Stimulated activated CD8-positive, alpha-beta memory T cell treated with anti-CD3 and anti-CD28 coated beads, Interleukin-12 subunit alpha, Interleukin-12 subunit beta, amount 100 ng/mL, for 1 hour (primary cell): Measurements from ENCODE around the gene SNTG2.
"Not testable (repeated sequence)": the region's sequence is repeated elsewhere in the genome, so short reads cannot be mapped to it uniquely, and the experiment has no call there.

ENCODE experiments used
- DNase-seq: peaks from one replicate; pipeline ENCODE4 v3.0.0-alpha.2; 2020; ENCODE audit warnings: low read depth

The SNTG2 gene

GRCh38 chr2:1192121-1192520 lies 241.5 kb downstream of the SNTG2 start:
- no peak for DNase-seq

DNA sequence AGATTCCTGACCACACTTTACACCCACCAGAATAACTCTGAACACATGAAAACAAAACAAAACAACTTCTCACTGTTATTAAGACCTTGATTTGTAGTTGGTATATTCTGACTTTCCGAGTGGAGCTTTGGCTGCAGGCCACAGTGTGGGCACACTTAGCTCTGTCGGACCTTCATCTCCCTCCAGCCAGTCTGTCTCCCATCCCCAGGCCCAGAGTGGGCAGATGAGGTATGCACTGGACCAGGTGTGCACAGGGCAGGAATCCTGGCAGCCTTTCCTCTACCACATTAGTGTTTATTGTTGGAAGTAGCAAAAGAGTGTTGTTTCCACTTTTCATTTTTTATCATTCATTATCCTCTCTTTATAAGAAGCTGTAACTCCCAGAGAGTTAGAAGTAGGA lies 243.2 kb downstream of the SNTG2 start:
- no peak for DNase-seq

- DNase-seq = no peak
These were observed 253.1 kb downstream of the SNTG2 start for GRCh38 chr2:1203772-1204171.

DNA sequence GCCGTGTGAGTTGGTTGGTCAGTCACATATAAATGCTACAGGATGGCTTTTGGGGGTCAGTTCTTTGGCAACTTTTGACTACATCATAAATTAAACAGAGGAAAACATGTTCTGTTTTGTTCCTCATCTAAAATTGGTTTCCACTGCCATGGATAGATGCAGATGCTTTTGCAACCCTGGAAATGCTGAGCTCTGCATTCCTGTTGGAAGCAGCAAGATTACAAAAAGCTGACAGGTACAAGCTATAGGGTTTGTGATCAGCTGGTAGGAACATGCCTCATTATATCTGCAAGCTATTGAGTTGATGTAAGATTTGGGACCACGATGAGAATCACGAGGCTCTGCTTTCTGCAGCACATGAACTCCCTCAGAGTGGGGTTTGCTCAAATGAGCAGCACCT lies 255.2 kb downstream of the SNTG2 start:
- DNase-seq = no peak

GRCh38 chr2:1207962-1208510 lies 257.4 kb downstream of the SNTG2 start:
- DNase-seq = no peak

DNA sequence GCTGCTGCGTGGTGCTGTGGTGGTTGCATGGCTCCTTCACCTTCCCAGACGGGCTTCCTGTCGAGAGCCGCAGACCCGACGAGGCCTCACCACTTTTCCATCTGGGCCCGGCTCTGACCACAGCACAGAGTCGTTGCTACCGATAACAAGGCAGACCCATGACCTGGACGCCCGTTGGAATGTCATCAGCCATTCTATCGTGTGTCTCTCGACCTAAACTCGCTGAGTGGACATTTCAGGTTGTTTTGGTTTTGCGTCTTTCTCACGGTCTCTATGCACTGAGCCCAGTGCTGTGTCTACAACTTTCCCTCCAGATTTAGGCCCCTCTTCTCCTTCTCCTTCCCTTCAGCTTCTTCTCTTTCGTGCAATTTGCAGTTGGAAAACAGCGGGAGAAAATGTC lies 257.9 kb downstream of the SNTG2 start:
- no peak for DNase-seq

- DNase-seq = no peak
These were observed 258.6 kb downstream of the SNTG2 start for GRCh38 chr2:1209246-1209645.

- no peak for DNase-seq
These were observed 259.1 kb downstream of the SNTG2 start for GRCh38 chr2:1209761-1210160.

- no peak for DNase-seq
These were observed 259.7 kb downstream of the SNTG2 start for GRCh38 chr2:1210352-1210751.

DNA sequence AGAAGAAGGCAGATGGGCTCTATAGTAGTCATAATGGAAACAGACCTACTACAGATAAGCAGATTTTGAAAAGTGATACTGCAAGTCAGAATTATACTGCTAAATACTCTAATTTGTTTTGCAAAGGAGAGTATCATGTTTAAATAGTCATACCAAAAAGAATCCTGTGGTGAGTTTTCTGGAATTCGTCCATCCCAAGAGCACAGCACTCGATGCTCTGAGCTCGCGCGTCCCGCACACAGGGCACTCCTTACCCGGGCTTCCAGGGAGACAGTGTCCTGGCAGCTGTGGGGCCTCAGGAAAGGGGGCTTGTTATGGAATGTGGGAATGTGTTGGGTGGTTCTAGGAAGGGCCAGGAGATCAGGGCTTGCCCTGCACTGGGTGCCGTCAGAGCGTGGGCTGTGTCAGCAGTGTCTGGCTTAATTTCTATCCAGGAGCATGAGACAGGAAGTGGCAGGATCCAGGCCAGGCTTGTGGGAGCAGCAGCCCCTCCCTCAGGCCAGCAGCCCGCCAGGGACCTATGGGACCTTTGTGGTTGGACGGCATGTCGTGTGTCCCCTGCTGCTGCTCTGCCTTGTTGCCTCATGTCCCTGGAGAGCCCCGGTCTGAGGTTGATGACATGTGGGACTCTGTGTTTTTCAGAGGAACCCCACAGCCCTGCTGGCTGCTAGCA lies 269.4 kb downstream of the SNTG2 start:
- DNase-seq = no peak

- DNase-seq = no peak
These were observed 271.4 kb downstream of the SNTG2 start for GRCh38 chr2:1222056-1222455.

DNA sequence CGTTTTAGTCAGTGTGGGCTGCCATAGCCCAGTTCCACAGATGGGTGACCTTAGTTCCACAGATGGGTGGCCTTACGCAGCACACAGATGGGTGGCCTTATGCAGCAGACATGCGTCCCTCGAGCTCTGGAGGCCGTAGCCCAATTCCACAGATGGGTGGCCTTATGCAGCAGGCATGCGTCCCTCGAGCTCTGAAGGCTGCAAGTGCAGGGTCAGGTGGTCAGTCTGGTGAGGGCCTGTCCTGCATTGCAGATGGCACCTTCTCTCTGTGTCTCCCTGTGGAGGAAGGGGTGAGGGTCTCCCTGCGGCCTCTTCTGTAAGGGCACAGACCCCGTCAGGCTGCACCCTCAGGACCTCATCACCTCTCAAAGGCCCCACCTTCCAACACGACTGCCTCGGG lies 273.1 kb downstream of the SNTG2 start:
- DNase-seq = no peak

DNA sequence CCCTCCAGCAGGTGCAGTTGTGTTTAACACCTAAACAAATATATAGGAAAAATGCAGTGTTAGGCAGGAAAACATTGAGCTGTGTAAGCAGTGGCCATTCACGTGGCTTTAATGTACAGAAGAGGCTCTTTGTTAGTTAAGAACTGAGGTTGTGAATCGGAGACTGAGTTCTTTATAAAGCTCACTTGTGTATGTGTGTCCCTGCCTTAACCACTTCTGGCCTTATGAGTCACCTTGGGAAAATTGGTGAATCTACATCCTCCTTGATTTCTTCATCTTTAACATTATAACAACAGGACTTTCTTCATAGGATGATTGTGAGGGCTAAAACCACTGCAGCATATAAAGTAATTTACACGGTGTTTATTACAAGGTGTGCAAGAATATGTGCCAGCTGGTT lies 274.3 kb downstream of the SNTG2 start:
- no peak for DNase-seq

DNA sequence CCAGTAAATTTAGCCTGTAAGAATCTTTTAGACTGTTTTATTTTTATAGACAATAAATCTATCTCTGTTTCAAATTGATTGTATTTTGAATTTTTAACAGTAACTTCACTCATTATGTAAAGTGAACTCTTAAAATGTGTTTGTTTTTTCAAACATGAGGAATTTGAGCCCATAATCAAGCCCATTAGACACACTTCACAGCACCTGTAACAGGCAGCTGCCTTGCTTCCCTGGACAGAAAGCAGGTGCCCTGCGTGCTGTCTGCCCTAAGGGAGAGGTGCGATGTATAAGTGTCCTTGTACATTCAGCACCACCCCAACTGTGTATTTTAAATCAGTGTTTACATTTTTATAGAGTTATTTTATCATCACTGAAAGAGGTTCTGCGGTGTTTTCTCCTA lies 276.1 kb downstream of the SNTG2 start:
- no peak for DNase-seq

DNA sequence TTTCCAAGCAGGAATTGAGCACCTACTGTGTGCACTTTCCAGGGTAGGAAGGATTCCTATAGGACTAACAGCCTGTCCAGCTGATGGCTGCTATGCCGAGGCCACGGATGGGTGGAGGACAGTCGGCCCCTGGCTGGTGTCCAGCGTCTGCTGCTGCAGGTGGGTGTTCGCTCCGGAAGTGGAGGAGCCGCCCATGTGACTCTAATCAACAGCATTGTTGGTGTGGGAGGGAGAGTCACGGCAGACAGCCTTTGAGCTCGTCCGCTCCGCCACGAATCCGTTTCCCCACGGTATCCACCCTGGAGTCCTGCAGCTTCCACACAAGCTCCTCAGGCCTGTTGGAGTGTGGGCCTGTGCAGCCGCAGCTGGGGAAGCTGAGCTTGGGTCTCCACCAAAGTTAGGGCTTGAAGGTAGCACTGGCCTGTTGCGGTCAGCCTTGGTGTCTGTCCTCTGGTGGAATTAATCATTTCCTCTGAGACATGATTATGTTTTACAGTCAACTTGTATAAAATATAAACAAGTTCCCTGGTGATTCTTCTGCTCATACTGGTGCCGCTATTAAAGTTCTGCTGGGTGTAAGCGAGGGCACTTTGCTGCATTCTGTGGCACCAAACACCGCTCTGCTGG lies 276.7 kb downstream of the SNTG2 start:
- DNase-seq = no peak

DNA sequence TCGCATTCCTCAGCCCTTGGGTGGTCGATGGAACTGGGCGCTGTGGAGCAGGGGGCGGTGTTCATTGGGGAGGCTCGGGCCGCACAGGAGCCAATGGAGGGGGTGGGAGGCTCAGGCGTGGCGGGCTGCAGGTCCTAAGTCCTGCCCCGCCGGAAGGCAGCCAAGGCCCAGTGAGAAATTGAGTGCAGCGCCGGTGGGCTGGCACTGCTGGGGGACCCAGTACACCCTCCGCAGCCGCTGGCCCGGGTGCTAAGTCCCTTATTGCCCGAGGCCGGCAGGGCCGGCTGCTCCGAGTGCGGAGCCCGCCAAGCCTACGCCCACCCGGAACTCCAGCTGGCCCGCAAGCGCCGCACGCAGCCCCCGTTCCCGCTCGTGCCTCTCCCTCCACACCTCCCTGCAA lies 278.9 kb downstream of the SNTG2 start:
- not testable (repeated sequence) for DNase-seq

DNA sequence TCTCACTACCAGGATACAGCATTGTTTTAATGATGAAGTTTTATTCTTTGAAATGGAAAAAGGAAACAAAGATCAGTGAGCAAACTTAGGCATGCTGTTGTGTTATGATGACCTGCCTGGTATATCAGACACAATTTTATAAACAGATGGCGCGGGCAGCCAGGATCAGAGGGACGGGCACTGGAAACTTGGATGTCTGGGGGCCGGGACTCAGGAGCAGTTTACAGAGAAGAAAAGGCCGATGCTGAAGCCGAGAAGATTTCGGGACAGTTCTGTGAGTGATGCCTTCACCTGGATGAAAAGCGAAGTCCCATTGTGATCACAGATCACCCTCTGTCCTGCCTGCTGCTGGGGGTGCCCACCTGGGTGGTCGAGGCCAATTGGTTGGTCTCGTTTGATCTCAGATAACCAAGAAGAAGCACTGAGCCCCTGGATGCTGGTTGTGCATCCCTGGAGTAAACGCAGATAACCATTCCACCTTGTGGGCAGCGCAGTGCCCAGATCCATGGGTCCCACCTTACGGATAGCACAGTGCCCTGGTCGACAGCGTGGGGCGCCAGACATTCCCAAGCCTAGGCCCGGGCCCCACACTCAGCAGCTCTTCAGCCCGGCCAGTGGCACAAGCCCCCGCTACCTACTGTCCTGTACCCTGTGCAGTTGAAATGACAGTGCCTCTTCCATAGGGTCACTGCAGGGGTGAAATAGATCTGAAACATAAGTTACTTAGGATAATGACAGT lies 279.7 kb downstream of the SNTG2 start:
- no peak for DNase-seq

DNA sequence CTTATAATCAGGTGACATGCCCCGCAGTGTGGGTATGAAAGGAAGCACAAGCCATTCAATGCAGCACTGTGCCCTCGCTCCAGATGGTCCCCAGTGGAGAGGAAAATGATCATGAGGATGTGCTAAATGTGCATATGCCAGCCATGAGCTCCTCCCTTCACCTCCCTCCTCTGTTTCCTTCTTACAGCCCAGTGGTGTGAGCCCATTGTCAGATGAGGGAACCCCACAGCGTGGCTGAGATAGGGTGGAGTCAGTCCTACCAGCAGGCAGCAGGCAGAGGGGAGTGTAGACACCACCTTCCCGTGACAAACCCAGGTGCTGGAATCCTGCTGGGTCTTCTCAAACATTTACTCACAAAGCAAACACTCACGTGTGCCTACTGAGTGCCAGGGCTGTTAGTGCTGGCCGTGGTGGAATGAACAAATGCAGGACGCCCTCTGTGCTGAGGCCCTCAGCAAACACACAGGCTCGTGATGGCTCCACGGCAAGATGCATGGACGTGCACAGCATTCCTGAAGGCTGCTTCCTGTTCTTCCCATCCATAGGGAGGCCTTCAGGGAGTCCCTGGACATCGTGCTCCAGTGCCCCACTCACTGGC lies 280.9 kb downstream of the SNTG2 start:
- DNase-seq = no peak

DNA sequence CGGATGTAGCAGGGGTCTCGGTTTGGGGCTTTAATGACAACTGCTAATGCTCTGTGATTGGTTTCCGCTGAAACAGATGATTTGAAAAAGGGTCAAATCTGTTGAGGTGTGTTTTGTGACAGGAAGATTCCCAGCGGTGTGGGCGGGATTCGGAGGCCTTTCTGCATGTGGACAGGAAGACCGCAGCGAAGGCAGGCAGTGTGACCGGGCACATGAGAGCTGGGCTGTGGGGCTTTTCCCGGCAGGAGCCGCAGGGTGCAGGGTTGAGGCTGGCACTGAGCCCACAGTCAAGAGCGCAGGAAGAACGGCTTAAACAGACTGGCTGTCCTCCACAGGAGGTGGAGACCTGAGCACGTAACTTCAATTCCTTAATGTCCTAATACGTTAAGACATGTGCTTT lies 282.6 kb downstream of the SNTG2 start:
- no peak for DNase-seq

GRCh38 chr2:1234731-1235308 lies 284.2 kb downstream of the SNTG2 start:
- no peak for DNase-seq

- no peak for DNase-seq
These were observed 285.2 kb downstream of the SNTG2 start for GRCh38 chr2:1235806-1236205.

- no peak for DNase-seq
These were observed 286.0 kb downstream of the SNTG2 start for GRCh38 chr2:1236606-1237005.
